RWPE1 (cell line): ENCODE measurements around the gene AKAP9.

Experiments used
- CTCF ChIA-PET: fragments of 350-600 bp; sonication (Branson Sonifier 250); formaldehyde crosslinking; extraction: SDS; loops from one replicate; lab custom pipeline; 2021; lab: Yijun Ruan, JAX
- POLR2A ChIA-PET: fragments of 400-600 bp; formaldehyde crosslinking; extraction: SDS; loops from one replicate; lab custom pipeline; 2020; ENCODE audit warnings: antibody characterized with exemption; ENCODE audit not compliant: low non-redundant PET; lab: Yijun Ruan, JAX
- DNase-seq: peaks from one replicate; pipeline ENCODE4 v3.0.0; 2012; ENCODE audit warnings: low spot score
- H3K27ac ChIP-seq: fragments of 450-650 bp; 2 replicates; pipeline ENCODE4 v1.5.1; 2017
- TF ChIP-seq, protein P1 (sequence below): fragments of 450-650 bp; conservative IDR thresholded peaks from 2 replicates; pipeline ENCODE4 v1.5.1; 2017; ENCODE audit warnings: low read depth, mild to moderate bottlenecking

The AKAP9 gene

DNA sequence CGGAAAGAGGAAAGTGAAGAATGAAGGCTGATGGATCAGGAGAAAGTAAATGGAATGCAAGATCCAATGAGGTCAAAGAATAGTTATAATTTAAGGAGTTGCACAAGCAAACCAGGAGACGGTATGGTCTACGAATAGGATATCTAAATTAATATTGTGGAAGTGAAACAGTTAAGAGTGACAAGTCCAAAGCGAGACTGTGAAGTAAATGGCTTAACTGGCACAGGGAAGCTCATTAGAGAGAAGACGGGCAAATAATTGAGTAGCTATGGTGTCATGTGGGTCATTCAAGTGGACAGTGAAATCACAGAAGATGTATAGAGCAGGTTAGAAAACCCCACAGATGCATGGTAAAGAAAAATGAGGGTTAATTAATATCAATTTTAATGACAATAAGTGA is 190.4 kb downstream of the AKAP9 start:
- no peak for DNase-seq
- H3K27ac ChIP-seq = no peak overlapping the region
- TF ChIP-seq, protein P1, sequence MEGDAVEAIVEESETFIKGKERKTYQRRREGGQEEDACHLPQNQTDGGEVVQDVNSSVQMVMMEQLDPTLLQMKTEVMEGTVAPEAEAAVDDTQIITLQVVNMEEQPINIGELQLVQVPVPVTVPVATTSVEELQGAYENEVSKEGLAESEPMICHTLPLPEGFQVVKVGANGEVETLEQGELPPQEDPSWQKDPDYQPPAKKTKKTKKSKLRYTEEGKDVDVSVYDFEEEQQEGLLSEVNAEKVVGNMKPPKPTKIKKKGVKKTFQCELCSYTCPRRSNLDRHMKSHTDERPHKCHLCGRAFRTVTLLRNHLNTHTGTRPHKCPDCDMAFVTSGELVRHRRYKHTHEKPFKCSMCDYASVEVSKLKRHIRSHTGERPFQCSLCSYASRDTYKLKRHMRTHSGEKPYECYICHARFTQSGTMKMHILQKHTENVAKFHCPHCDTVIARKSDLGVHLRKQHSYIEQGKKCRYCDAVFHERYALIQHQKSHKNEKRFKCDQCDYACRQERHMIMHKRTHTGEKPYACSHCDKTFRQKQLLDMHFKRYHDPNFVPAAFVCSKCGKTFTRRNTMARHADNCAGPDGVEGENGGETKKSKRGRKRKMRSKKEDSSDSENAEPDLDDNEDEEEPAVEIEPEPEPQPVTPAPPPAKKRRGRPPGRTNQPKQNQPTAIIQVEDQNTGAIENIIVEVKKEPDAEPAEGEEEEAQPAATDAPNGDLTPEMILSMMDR = no peak
- ChIA-PET POLR2A (no interaction called here), CTCF (interaction anchor here (0.6 kb wide), 1 partner anchor 28 kb away, joined by 3 read pairs; no protein-coding TSS in a partner anchor)

DNA sequence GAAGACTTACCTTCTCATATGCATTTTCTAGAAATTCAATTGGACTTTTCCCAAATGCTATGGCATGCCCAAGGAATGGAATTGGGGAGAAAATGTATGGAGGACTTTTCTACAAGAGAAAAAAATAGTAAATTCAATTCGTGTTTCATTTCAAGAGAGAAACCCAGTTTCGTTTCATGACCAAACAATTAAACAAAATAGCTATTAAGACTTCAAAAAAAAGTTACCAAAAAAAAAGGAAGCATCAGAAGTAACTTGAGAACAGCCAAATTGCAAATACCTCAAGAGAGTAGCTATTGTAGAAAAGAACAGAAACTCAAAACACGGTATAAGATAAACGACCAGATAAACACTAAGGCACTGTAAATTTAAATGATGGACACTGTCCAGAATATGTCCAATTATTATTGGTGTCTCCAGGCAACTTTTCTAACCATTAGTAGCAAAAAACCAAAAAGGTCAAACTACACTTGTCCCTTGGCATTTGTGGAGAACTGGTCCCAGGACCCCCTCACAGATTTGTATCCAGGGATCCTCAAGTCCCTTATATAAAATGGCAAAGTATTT is 191.2 kb downstream of the AKAP9 start:
- TF ChIP-seq, protein P1 = no peak
- CTCF ChIA-PET = interaction anchor here (0.6 kb wide), 1 partner anchor 13 kb away, joined by 3 read pairs; no protein-coding TSS in a partner anchor
- no peak for DNase-seq
- POLR2A ChIA-PET = no interaction called here
- H3K27ac ChIP-seq = no peak overlapping the region

DNA sequence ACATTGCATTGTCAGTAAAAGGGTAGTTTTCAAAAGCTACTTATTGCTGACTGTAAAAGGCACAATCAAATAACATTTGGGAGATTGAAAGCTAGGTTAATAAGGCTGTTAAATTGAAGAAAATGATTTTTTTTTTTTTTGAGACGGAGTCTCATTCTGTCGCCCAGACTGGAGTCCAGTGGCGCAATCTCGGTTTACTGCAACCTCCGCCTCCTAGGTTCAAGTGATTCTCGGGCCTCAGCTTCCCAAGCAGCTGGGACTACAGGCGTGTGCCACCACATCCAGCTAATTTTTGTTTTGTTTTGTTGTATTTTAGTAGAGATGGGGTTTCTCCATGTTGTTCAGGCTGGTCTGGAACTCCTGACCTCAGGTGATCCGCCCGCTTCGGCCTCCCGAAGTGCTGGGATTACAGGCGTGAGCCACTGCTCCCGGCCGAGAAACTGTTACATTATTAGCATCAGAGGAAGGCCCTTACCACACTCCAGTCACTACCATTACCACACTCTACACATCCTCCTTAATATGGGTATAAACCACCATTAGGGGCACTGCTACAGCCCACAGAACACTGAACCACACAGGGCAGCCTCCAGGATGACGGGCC is 192.6 kb downstream of the AKAP9 start:
- H3K27ac ChIP-seq = peak overlapping the region; percentile 95
- DNase-seq = no peak
- TF ChIP-seq, protein P1 = no peak
- ChIA-PET CTCF (interaction anchor here (0.5 to 1.4 kb wide), 6 partner anchors 9 to 342 kb away, joined by 3 to 4 read pairs (median 4); no protein-coding TSS in a partner anchor), POLR2A (no interaction called here)

DNA sequence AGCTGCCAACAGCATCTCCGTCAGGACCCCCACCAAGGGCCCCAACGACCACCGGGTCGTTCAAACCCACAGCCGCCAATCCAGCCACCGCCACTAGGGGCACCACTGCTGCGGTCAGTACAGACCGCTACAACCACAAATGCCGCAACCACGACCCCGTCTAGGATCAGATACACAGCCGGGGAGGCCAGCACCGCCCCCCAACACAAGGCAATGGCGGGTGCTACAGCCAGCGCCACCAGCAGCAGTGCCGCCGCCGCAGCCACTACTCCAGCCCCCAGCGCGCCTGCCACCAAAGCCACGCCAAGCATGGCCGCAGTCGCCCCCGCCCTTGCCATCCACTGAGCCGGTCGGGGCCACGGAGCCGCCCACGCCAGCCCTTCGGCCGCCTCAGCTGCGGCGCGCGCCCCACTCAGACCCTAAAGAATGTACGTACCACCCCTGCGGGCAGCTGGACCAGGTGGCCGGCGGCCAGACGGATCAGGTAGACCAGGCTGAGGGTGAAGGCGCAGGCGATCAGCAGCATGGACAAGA is 193.1 kb downstream of the AKAP9 start:
- CTCF ChIA-PET = interaction anchor here (0.5 to 1.4 kb wide), 5 partner anchors 10 to 158 kb away, joined by 3 to 4 read pairs (median 4); no protein-coding TSS in a partner anchor
- TF ChIP-seq, protein P1 = peak; percentile 96
- peak; percentile 48 for DNase-seq
- peak overlapping the region; percentile 95 for H3K27ac ChIP-seq
- POLR2A ChIA-PET = no interaction called here

DNA sequence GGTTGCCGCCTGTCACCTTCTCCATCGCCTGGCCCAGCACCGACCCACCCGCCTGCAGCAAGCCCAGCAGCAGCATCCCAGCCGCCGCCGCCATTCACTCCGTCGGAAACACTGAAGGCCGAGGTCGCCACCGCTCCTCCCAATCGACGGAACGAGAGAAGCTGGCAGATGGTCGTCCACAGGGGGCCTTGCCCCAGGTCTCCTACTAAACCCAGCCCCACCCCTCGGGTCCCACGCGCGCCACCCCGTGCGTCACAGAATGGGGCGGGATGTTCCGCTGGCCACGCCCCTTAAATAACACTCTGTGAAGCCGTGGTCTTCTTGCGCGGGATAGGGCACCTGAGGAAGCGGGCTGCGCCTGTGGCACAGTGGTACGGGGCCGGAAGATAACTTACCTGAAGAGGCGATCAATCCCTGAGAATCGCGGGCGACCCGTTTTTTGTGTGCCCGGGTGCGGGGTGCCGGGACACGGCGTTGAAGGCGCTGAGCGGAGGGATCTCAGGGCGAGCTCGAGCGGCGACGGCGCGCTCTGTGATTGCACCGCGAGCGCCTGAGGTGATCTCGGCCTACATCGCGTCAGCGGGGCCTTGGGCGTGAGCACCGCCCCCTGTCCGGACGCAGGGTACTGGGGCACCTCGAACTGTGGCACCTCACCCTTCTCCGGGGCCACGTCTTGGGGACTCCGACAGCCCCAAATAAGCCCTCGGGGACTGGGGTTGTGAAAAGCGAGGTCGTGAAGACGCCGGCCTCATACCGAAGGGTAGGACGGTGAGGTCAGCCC is 193.8 kb downstream of the AKAP9 start, which contains the start of gene CYP51A1:
CYP51A1 (minus strand) TSS at position 207 of the 781 bp plus-strand sequence; CDS start at position 94, 113 bp downstream.
- DNase-seq = peak; percentile 89
- TF ChIP-seq, protein P1 = no peak
- ChIA-PET CTCF (interaction anchor here (0.6 to 1.4 kb wide), 4 partner anchors 10 to 327 kb away, joined by 3 to 6 read pairs (median 4); no protein-coding TSS in a partner anchor), POLR2A (interaction anchor here (0.7 to 1.4 kb wide), 2 partner anchors 111 to 394 kb away, joined by 3 to 5 read pairs; partner anchors contain the start of genes ANKIB1, KRIT1, PEX1 and RBM48)
- H3K27ac ChIP-seq = peak within 1 kb of the TSS; percentile 95
